IPS DF 4.7 (cell line): ENCODE measurements around the gene SH2D1B.
"Not testable (repeated sequence)": the region's sequence is repeated elsewhere in the genome, so short reads cannot be mapped to it uniquely, and the experiment has no call there.

ENCODE experiments used
- DNase-seq: peaks from one replicate; pipeline ENCODE4 v3.0.0-alpha.2; 2013; ENCODE audit warnings: low spot score; ENCODE audit errors: extremely low read depth

The SH2D1B gene

GRCh38 chr1:162412002-162412401 is at the start of gene SH2D1B:
SH2D1B (minus strand) TSS chr1:162412136; CDS start chr1:162412016, 120 bp downstream.
- no peak for DNase-seq

- DNase-seq = no peak
Observed at GRCh38 chr1:162458236-162458635, 46.3 kb upstream of the SH2D1B start.

- no peak for DNase-seq
Observed at GRCh38 chr1:162456323-162456722, 44.4 kb upstream of the SH2D1B start.

- not testable (repeated sequence) for DNase-seq
Observed at GRCh38 chr1:162454361-162454760, 42.4 kb upstream of the SH2D1B start.

GRCh38 chr1:162446946-162447345 is 35.0 kb upstream of the SH2D1B start:
- DNase-seq = no peak

GRCh38 chr1:162444903-162445302 is 33.0 kb upstream of the SH2D1B start:
- no peak for DNase-seq

- not testable (repeated sequence) for DNase-seq
Observed at GRCh38 chr1:162432977-162433713, 21.2 kb upstream of the SH2D1B start.

- no peak for DNase-seq
Observed at GRCh38 chr1:162430583-162430982, 18.6 kb upstream of the SH2D1B start.

- DNase-seq = no peak
Observed at GRCh38 chr1:162422662-162423375, 10.9 kb upstream of the SH2D1B start.

- DNase-seq = no peak
Observed at GRCh38 chr1:162421258-162422164, 9.6 kb upstream of the SH2D1B start.

- no peak for DNase-seq
Observed at GRCh38 chr1:162420120-162420519, 8.2 kb upstream of the SH2D1B start.

GRCh38 chr1:162419450-162419931 is 7.6 kb upstream of the SH2D1B start:
- DNase-seq = not testable (repeated sequence)

GRCh38 chr1:162418584-162418983 is 6.6 kb upstream of the SH2D1B start:
- not testable (repeated sequence) for DNase-seq

GRCh38 chr1:162417650-162418049 is 5.7 kb upstream of the SH2D1B start:
- no peak for DNase-seq

GRCh38 chr1:162416909-162417308 is 5.0 kb upstream of the SH2D1B start:
- no peak for DNase-seq

- no peak for DNase-seq
Observed at GRCh38 chr1:162416215-162416614, 4.3 kb upstream of the SH2D1B start.

- no peak for DNase-seq
Observed at GRCh38 chr1:162407539-162407938, 4.4 kb downstream of the SH2D1B start.

GRCh38 chr1:162406811-162407210 is 5.1 kb downstream of the SH2D1B start:
- DNase-seq = no peak

GRCh38 chr1:162405800-162406199 is 6.1 kb downstream of the SH2D1B start:
- no peak for DNase-seq

- no peak for DNase-seq
Observed at GRCh38 chr1:162404550-162405160, 7.3 kb downstream of the SH2D1B start.

- no peak for DNase-seq
Observed at GRCh38 chr1:162400790-162401355, 11.1 kb downstream of the SH2D1B start.
